OCI-LY7 (cell line): ENCODE measurements around the gene ABI3BP. TPM values are rescaled to one million over a fixed set of nuclear protein-coding genes. Genes with fewer than 3 reads are reported as not detected.

ENCODE experiments used
- BruUV-seq: library from RNA; stranded (reverse); fragments of 400-500 nt; replicated peaks from 2 replicates; lab custom pipeline; 2021; lab: Mats Ljungman, UMichigan
- CTCF ChIA-PET: fragments of 300-600 bp; sonication (Branson Sonifier 250); formaldehyde crosslinking; loops from one replicate; lab custom pipeline; 2022; ENCODE audit warnings: antibody characterized with exemption; ENCODE audit not compliant: unreplicated experiment; lab: Charles Lee
- POLR2A ChIA-PET: fragments of 300-600 bp; sonication (Branson Sonifier 250); formaldehyde crosslinking; loops from one replicate; lab custom pipeline; 2022; ENCODE audit warnings: antibody characterized with exemption; lab: Charles Lee
- DNase-seq: peaks from one replicate; pipeline ENCODE4 v3.0.0-alpha.2; 2015; ENCODE audit warnings: low spot score
- H2AFZ ChIP-seq: fragments of 200-600 bp; sonication (generic), shearing (Covaris generic); 2 replicates; pipeline ENCODE4 v1.6.1; 2014; ENCODE audit warnings: mild to moderate bottlenecking, antibody characterized with exemption, low read length, moderate library complexity
- H3K27ac ChIP-seq: fragments of 200-600 bp; sonication (generic); 2 replicates; pipeline ENCODE4 v1.5.1; 2014; ENCODE audit warnings: mixed run types, low read depth, mild to moderate bottlenecking, moderate library complexity, low read length, inconsistent platforms; ENCODE audit not compliant: poor library complexity, severe bottlenecking
- H3K36me3 ChIP-seq: fragments of 200-600 bp; sonication (generic); 2 replicates; pipeline ENCODE4 v1.6.1; 2014; ENCODE audit warnings: mild to moderate bottlenecking, antibody characterized with exemption, low read length, moderate library complexity, mixed read lengths; ENCODE audit not compliant: insufficient read depth
- H3K4me1 ChIP-seq: fragments of 200-600 bp; sonication (generic); 2 replicates; pipeline ENCODE4 v1.5.1; 2014; ENCODE audit warnings: mild to moderate bottlenecking, low read length; ENCODE audit not compliant: insufficient read depth, poor library complexity, severe bottlenecking
- H3K4me2 ChIP-seq: fragments of 200-600 bp; sonication (generic); 2 replicates; pipeline ENCODE4 v1.6.1; 2014; ENCODE audit warnings: mild to moderate bottlenecking, low read length
- H3K4me3 ChIP-seq: fragments of 200-600 bp; sonication (generic); 2 replicates; pipeline ENCODE4 v1.5.1; 2014; ENCODE audit warnings: mild to moderate bottlenecking, low read depth, low read length; ENCODE audit not compliant: poor library complexity, severe bottlenecking
- H3K79me2 ChIP-seq: fragments of 200-600 bp; sonication (generic); 2 replicates; pipeline ENCODE4 v1.6.1; 2016; ENCODE audit warnings: low read depth, mild to moderate bottlenecking, low read length, moderate library complexity, mixed read lengths; ENCODE audit not compliant: insufficient read depth
- H3K9me2 ChIP-seq: fragments of 200-600 bp; sonication (generic); 2 replicates; pipeline ENCODE4 v1.6.1; 2016; ENCODE audit warnings: mild to moderate bottlenecking, low read length, mixed read lengths; ENCODE audit not compliant: insufficient read depth
- H3K9me3 ChIP-seq: fragments of 200-600 bp; sonication (generic); 2 replicates; pipeline ENCODE4 v1.6.1; 2014; ENCODE audit warnings: mild to moderate bottlenecking, mixed run types, low read length, mixed read lengths
- H4K20me1 ChIP-seq: fragments of 200-600 bp; sonication (generic); 2 replicates; pipeline ENCODE4 v1.6.1; 2014; ENCODE audit warnings: mild to moderate bottlenecking, antibody characterized with exemption, low read length, moderate library complexity, mixed read lengths; ENCODE audit not compliant: insufficient read depth
- EZH2phosphoT487 ChIP-seq: fragments of 200-600 bp; sonication (generic); IDR thresholded peaks from 2 replicates; pipeline ENCODE4 v1.6.1; 2018; ENCODE audit warnings: low read depth, borderline replicate concordance, mild to moderate bottlenecking, mixed run types, antibody characterized with exemption, low read length, moderate library complexity, mixed read lengths
- intact Hi-C: fragments of 100-400 bp; cut with micrococcal nuclease; formaldehyde crosslinking; loops from one replicate; pipeline ENCODE4 v1.10.0; 2022; ENCODE audit not compliant: unreplicated experiment
- total RNA-seq, 2 experiments: library from RNA; depleted of rRNA in 1 of 2; stranded (reverse); fragments of >200 nt in 1 of 2; shearing (Covaris generic) in 1 of 2; gene quantifications; 2 replicates each; pipeline ENCODE4 v1.2.3, GENCODE V29; 2014 to 2022
- TF ChIP-seq, protein P1 (sequence below): fragments of 200-600 bp; sonication (generic); conservative IDR thresholded peaks from 2 replicates; pipeline ENCODE4 v1.5.1; 2014; ENCODE audit warnings: mild to moderate bottlenecking, antibody characterized with exemption, low read length, moderate library complexity, mixed read lengths

Gene ABI3BP
- total RNA-seq, 2 experiments from 2014 or later: not detected

DNA sequence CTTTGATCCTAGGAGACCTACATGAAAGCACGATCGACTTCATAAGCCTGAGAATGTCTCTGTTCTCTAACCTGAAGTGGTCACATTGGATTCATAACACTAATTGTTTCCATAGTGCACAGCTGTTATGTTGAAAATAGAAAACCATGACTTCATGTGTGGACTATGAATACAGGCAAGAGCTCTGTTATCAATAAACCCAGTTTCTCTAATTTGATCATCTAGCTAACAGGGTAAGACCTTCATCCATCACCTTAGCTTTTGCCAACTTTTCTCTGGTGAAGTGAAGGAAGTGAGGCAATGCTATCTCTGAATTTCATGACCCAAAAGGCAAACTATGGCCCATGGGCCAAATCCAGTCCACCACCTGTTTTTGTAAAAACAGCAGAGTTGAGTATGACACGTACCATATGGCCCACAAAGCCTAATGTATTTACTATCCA is 27.2 kb downstream of the ABI3BP start:
- no TSS peak for BruUV-seq
- Histone ChIP-seq H3K9me3 (no peaks in the 10 kb centered on the region), H3K4me2 (no peak overlapping the region), H3K4me3 (no peak overlapping the region), H4K20me1 (no peaks in the 10 kb centered on the region), H3K9me2 (no peaks in the 10 kb centered on the region), H2AFZ (no peak overlapping the region), H3K4me1 (no peaks in the 10 kb centered on the region), H3K36me3 (no peaks in the 10 kb centered on the region), H3K79me2 (no peaks in the 10 kb centered on the region), H3K27ac (no peak overlapping the region)
- POLR2A ChIA-PET: no interaction called here
- intact Hi-C loops: no loop called here
- CTCF ChIA-PET: no interaction called here
- TF ChIP-seq, protein P1, sequence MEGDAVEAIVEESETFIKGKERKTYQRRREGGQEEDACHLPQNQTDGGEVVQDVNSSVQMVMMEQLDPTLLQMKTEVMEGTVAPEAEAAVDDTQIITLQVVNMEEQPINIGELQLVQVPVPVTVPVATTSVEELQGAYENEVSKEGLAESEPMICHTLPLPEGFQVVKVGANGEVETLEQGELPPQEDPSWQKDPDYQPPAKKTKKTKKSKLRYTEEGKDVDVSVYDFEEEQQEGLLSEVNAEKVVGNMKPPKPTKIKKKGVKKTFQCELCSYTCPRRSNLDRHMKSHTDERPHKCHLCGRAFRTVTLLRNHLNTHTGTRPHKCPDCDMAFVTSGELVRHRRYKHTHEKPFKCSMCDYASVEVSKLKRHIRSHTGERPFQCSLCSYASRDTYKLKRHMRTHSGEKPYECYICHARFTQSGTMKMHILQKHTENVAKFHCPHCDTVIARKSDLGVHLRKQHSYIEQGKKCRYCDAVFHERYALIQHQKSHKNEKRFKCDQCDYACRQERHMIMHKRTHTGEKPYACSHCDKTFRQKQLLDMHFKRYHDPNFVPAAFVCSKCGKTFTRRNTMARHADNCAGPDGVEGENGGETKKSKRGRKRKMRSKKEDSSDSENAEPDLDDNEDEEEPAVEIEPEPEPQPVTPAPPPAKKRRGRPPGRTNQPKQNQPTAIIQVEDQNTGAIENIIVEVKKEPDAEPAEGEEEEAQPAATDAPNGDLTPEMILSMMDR: no peak
- no peak for TF ChIP-seq EZH2phosphoT487
- DNase-seq: no peak

DNA sequence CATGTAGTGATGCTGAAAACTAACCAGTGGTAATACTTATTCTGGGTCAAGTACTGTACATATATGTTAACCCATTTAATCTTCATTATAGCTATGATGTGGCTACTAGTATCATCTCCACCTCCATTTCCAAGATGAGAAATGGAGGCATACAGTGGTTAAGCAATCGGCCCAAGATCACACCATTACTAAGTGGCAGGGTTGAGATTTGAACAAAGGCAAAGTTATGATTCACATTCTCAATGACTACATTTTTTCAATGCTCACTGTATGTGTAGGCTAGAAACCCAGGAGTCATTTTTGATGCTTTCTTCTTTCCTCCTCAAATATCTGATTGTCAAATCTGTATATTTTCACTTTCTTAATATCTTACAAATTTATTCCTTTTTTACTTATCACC is 30.2 kb downstream of the ABI3BP start:
- ChIA-PET POLR2A (interaction anchor here (0.6 to 0.9 kb wide), 3 partner anchors 10 to 777 kb away, joined by 3 to 7 read pairs (median 3); no protein-coding TSS in a partner anchor), CTCF (no interaction called here)

More for the DNA sequence above, 30.2 kb downstream of the ABI3BP start:
- H3K4me2 ChIP-seq: no peak overlapping the region
- DNase-seq: no peak
- H3K4me3 ChIP-seq: no peak overlapping the region
- H3K79me2 ChIP-seq: no peaks in the 10 kb centered on the region
- no peaks in the 10 kb centered on the region for H3K36me3 ChIP-seq
- BruUV-seq: no TSS peak
- no peak overlapping the region for H2AFZ ChIP-seq
- no peak for TF ChIP-seq EZH2phosphoT487
- TF ChIP-seq, protein P1: no peak
- intact Hi-C loops: no loop called here
- H3K9me3 ChIP-seq: no peaks in the 10 kb centered on the region
- H3K27ac ChIP-seq: no peak overlapping the region
- H4K20me1 ChIP-seq: no peaks in the 10 kb centered on the region
- H3K4me1 ChIP-seq: no peaks in the 10 kb centered on the region
- H3K9me2 ChIP-seq: no peaks in the 10 kb centered on the region
